PC-9 (cell line): Measurements from ENCODE around the gene ADH1C. TPM values are rescaled to one million over a fixed set of nuclear protein-coding genes. Genes with fewer than 3 reads are reported as not detected.
A peak's percentile ranks its signal among the peaks of the same experiment; 100 is the strongest.

Experiments used
- BruUV-seq: library from RNA; stranded (reverse); fragments of 400-500 nt; replicated peaks from 2 replicates; lab custom pipeline; 2021; lab: Mats Ljungman, UMichigan
- CTCF ChIA-PET: fragments of 300-600 bp; sonication (Branson Sonifier 250); formaldehyde crosslinking; loops from one replicate; lab custom pipeline; 2022; ENCODE audit warnings: antibody characterized with exemption; lab: Charles Lee
- POLR2A ChIA-PET: fragments of 300-600 bp; sonication (Branson Sonifier 250); formaldehyde crosslinking; loops from one replicate; lab custom pipeline; 2022; ENCODE audit warnings: antibody characterized with exemption; ENCODE audit not compliant: unreplicated experiment; lab: Charles Lee
- DNase-seq, 2 experiments: peaks; one replicate each; pipeline versions ENCODE4 v3.0.0 to v3.0.0-alpha.2; 2015 to 2022; ENCODE audit warnings: mixed read lengths in 1 of 2
- H2AFZ ChIP-seq: fragments of 200-600 bp; sonication (generic); 2 replicates; pipeline ENCODE4 v1.8.1; 2017; ENCODE audit warnings: antibody characterized with exemption
- H3F3A ChIP-seq: fragments of 200-600 bp; sonication (generic); 2 replicates; pipeline ENCODE4 v1.8.1; 2017; ENCODE audit warnings: antibody characterized with exemption, mild to moderate bottlenecking, low read depth; ENCODE audit not compliant: insufficient read depth
- H3K27ac ChIP-seq: fragments of 200-600 bp; sonication (generic); 2 replicates; pipeline ENCODE4 v1.6.1; 2016; ENCODE audit warnings: mixed run types
- H3K27me3 ChIP-seq: fragments of 200-600 bp; sonication (generic); 2 replicates; pipeline ENCODE4 v1.6.1; 2016; ENCODE audit warnings: low read depth, mixed run types; ENCODE audit not compliant: insufficient read depth
- H3K36me3 ChIP-seq: fragments of 200-600 bp; sonication (generic); 2 replicates; pipeline ENCODE4 v1.6.1; 2016; ENCODE audit warnings: low read depth, mixed run types
- H3K4me1 ChIP-seq: fragments of 200-600 bp; sonication (generic); replicated peaks from 2 replicates; pipeline ENCODE4 v1.6.1; 2016; ENCODE audit warnings: mixed run types; ENCODE audit not compliant: insufficient read depth
- H3K4me2 ChIP-seq: fragments of 200-600 bp; sonication (generic); 2 replicates; pipeline ENCODE4 v1.6.1; 2017; ENCODE audit warnings: mixed run types
- H3K4me3 ChIP-seq: fragments of 200-600 bp; sonication (generic); 2 replicates; pipeline ENCODE4 v1.6.1; 2016; ENCODE audit warnings: mixed run types
- H3K79me2 ChIP-seq: fragments of 200-600 bp; sonication (generic); 2 replicates; pipeline ENCODE4 v1.6.1; 2017; ENCODE audit warnings: low read depth, mixed run types
- H3K9me2 ChIP-seq: fragments of 200-600 bp; sonication (generic); 2 replicates; pipeline ENCODE4 v1.8.1; 2017; ENCODE audit warnings: mild to moderate bottlenecking; ENCODE audit not compliant: insufficient read depth
- H3K9me3 ChIP-seq: fragments of 200-600 bp; sonication (generic); 2 replicates; pipeline ENCODE4 v1.8.1; 2016; ENCODE audit warnings: low read depth; ENCODE audit not compliant: insufficient read depth
- H4K20me1 ChIP-seq: fragments of 200-600 bp; sonication (generic); 2 replicates; pipeline ENCODE4 v1.8.1; 2017; ENCODE audit not compliant: insufficient read depth
- EZH2 ChIP-seq: fragments of 200-600 bp; sonication (generic); IDR thresholded peaks from 2 replicates; pipeline ENCODE4 v1.8.0; 2017; ENCODE audit warnings: antibody characterized with exemption, low read depth
- intact Hi-C: fragments of 100-400 bp; cut with micrococcal nuclease; formaldehyde crosslinking; loops from one replicate; pipeline ENCODE4 v1.10.0; 2022; ENCODE audit not compliant: unreplicated experiment
- total RNA-seq: library from RNA; stranded (reverse); gene quantifications from 2 replicates; pipeline ENCODE4 v1.2.3, GENCODE V29; 2021
- TF ChIP-seq, protein P1 (sequence below): fragments of 200-600 bp; sonication (generic); conservative IDR thresholded peaks from 2 replicates; pipeline ENCODE4 v1.6.1; 2017; ENCODE audit warnings: mixed run types, antibody characterized with exemption, mild to moderate bottlenecking, moderate library complexity

Gene ADH1C
- total RNA-seq, 1 experiment from 2014 or later = 0.63 TPM

DNA sequence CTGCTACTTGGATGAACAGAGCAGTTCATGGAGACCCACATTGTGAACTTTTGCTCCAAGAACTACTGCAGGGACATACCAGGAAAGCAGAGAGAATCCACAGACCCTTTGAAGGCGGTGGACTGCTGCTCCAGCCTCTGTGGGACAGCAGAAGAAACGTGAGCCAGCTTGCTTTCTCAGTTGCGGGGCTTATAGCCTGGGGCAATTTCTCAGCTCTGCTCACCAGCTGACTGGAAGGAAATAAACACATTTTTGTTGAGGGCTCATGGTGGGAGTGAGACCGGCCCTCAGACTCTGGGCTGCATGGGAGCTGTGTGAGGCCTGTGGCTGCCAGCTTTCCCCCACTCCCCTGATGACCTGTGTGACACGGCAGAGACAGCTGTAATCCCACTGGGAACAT, 59.2 kb downstream of the ADH1C start:
- ChIA-PET POLR2A (no interaction called here), CTCF (interaction anchor here (0.6 kb wide), 1 partner anchor 162 kb away, joined by 3 read pairs; no protein-coding TSS in a partner anchor)

DNA sequence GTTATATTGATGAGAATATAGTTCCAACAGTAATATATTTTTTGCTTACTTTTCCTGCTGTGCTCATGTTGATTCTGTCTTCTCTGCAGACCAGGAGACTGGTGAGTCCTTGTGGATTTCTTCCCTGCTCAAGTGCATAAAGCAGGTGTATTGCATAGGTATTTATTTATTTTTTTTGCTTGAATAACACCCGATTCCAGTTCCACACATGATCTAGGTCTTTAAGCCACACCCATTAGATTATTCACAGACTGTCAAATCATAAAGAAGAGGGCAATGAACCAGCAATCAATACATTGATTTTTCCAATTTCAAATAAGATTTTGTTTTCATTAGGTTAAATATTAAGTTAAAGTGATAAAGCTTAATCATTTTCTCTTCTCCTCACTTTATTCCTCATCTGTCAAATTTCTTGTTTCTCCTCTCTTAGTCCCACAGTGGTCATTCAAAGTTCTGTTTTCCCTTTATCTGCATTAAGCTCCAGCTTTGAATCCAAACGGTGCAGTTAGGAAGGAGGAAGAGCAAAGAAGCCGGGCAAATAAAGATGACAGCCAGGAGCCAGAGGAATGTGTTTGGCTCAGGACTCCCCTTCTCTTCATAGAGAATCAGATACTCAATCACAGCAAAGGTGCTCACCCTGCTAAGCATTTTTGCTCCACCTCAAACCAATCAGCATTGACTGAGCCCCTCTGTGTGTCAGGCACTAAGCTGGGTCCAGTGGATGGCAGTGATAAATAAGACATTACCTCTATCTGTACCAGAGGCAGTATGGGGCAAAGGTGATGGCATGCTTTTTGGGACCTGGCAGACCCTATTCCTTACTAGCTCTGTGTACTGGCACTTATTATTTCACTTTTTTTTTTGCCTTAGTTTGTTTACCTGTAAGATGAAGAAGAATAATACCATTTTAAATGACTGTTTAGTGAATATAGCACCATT, 61.4 kb downstream of the ADH1C start, which contains the start of gene ADH1A:
ADH1A (minus strand) TSS at position 138 of the 939 bp plus-strand sequence; CDS start at position 67, 71 bp downstream.
- no peaks in the 10 kb centered on the region for H3K9me3 ChIP-seq
- no peaks in the 10 kb centered on the region; the same call in 1 of the 2 replicates for H3K9me2 ChIP-seq
- H3K36me3 ChIP-seq = no peaks in the 10 kb centered on the region
- no peak for TF ChIP-seq EZH2
- TF ChIP-seq, protein P1, sequence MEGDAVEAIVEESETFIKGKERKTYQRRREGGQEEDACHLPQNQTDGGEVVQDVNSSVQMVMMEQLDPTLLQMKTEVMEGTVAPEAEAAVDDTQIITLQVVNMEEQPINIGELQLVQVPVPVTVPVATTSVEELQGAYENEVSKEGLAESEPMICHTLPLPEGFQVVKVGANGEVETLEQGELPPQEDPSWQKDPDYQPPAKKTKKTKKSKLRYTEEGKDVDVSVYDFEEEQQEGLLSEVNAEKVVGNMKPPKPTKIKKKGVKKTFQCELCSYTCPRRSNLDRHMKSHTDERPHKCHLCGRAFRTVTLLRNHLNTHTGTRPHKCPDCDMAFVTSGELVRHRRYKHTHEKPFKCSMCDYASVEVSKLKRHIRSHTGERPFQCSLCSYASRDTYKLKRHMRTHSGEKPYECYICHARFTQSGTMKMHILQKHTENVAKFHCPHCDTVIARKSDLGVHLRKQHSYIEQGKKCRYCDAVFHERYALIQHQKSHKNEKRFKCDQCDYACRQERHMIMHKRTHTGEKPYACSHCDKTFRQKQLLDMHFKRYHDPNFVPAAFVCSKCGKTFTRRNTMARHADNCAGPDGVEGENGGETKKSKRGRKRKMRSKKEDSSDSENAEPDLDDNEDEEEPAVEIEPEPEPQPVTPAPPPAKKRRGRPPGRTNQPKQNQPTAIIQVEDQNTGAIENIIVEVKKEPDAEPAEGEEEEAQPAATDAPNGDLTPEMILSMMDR = no peak
- no peaks in the 10 kb centered on the region for H3K79me2 ChIP-seq
- CTCF ChIA-PET = no interaction called here
- no TSS peak for BruUV-seq
- H3K4me2 ChIP-seq = no peak within 1 kb of the TSS
- peak within 1 kb of the TSS; percentile 39; the same call in 1 of the 2 replicates for H2AFZ ChIP-seq
- POLR2A ChIA-PET = no interaction called here
- no peaks in the 10 kb centered on the region for H3K4me1 ChIP-seq
- no peak for DNase-seq
- intact Hi-C loops = no loop called here
- no peak within 1 kb of the TSS for H3K4me3 ChIP-seq
- no peak within 1 kb of the TSS for H3K27ac ChIP-seq
- no peaks in the 10 kb centered on the region for H3F3A ChIP-seq
- no peaks in the 10 kb centered on the region for H3K27me3 ChIP-seq
- no peaks in the 10 kb centered on the region for H4K20me1 ChIP-seq

More for the DNA sequence above, 59.2 kb downstream of the ADH1C start:
- BruUV-seq = no TSS peak
- no peak for TF ChIP-seq EZH2
- TF ChIP-seq, protein P1 = no peak
- H3K4me2 ChIP-seq = no peak overlapping the region
- no peaks in the 10 kb centered on the region for H4K20me1 ChIP-seq
- H3F3A ChIP-seq = no peaks in the 10 kb centered on the region
- H3K9me2 ChIP-seq = no peaks in the 10 kb centered on the region; the same call in 1 of the 2 replicates
- no peak overlapping the region for H3K27ac ChIP-seq
- H3K9me3 ChIP-seq = no peaks in the 10 kb centered on the region; the same call in 1 of the 2 replicates
- no peaks in the 10 kb centered on the region for H3K4me1 ChIP-seq
- no peak for DNase-seq
- no peak overlapping the region for H2AFZ ChIP-seq
- no peak overlapping the region for H3K4me3 ChIP-seq
- H3K27me3 ChIP-seq = no peaks in the 10 kb centered on the region
- no peaks in the 10 kb centered on the region for H3K79me2 ChIP-seq
- intact Hi-C loops = no loop called here
- no peaks in the 10 kb centered on the region for H3K36me3 ChIP-seq

Other genes with a start within 250 kb of the ADH1C start
- not detected in 2 replicates for gene ADH4, start 208.4 kb downstream of the ADH1C start, total RNA-seq
- not detected in 2 replicates for gene ADH6, start 133.5 kb downstream of the ADH1C start, total RNA-seq
- gene ADH1A, start 61.8 kb downstream of the ADH1C start, total RNA-seq = not detected in 2 replicates
- gene ADH1B, start 31.3 kb downstream of the ADH1C start, total RNA-seq = not detected in 2 replicates
- not detected in 2 replicates for gene ADH7, start 82.6 kb upstream of the ADH1C start, total RNA-seq
- gene C4orf17, start 158.3 kb upstream of the ADH1C start, total RNA-seq = not detected in 2 replicates
- 4.6 and 6.1 TPM in 2 replicates for gene TRMT10A, start 211.3 kb upstream of the ADH1C start, total RNA-seq
- gene MTTP, start 222.1 kb upstream of the ADH1C start, total RNA-seq = not detected in 2 replicates